GM19351 (cell line): ENCODE results near the gene RCSD1.
"Not testable (repeated sequence)": the region's sequence is repeated elsewhere in the genome, so short reads cannot be mapped to it uniquely, and the experiment has no call there.

Experiments
- ATAC-seq: cut with Tn5 transposase; IDR thresholded peaks from one replicate; pipeline ENCODE4 v1.9.1; 2021; ENCODE audit warnings: mild to moderate bottlenecking, moderate library complexity; ENCODE audit not compliant: unreplicated experiment

Gene RCSD1

GRCh38 chr1:167629681-167630567 is at the start of gene RCSD1:
Gene RCSD1 (plus strand): TSS chr1:167630232. CDS start chr1:167630424, 192 bp downstream.
- ATAC-seq: peak; percentile 21

DNA sequence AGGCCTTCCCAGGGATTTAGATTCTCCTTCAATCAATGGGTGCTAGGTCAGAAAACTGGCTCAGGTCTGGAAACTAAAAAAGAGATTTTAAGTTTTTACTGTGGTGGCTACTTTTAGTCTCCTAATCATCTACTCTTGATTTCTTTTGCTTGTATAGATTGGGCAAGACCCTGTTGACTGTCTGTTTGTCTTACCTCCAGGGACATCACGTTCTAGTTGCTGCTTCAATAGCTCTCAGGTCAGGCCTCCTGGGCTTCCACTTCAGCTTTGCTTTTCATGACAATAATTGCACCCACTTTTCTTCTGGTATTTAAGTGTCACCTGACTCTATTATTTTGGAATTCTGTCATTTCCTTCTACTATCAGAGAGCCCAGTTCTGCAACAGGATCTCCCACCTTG is 48.0 kb upstream of the RCSD1 start:
- ATAC-seq: no peak

GRCh38 chr1:167582722-167583121 is 47.3 kb upstream of the RCSD1 start:
- ATAC-seq: no peak

- no peak for ATAC-seq
Measured at GRCh38 chr1:167584581-167584980, 45.5 kb upstream of the RCSD1 start.

GRCh38 chr1:167587342-167587741 is 42.7 kb upstream of the RCSD1 start:
- ATAC-seq: no peak

GRCh38 chr1:167587872-167588271 is 42.2 kb upstream of the RCSD1 start:
- no peak for ATAC-seq

- no peak for ATAC-seq
Measured at GRCh38 chr1:167588361-167588760, 41.7 kb upstream of the RCSD1 start.

- ATAC-seq: no peak
Measured at GRCh38 chr1:167592475-167592874, 37.6 kb upstream of the RCSD1 start.

- ATAC-seq: no peak
Measured at GRCh38 chr1:167593860-167594259, 36.2 kb upstream of the RCSD1 start.

DNA sequence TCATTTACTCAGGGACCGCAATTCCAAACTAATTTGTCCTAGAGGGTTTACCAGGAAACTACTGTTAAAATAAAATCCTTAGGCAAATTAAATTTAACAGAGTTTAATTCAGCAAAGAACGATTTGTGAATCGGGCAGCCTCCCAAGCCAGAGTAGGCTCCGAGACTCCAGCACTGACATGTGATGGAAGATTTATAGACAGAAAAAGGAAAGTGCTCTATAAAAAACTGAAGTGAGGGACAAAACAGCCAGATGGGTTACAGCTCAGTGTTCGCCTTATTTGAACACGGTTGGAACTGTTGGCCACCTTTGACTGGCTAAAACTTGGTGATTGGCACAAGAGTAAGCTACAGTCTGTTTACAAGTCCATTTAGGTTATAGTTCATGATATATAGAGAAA is 35.2 kb upstream of the RCSD1 start:
- no peak for ATAC-seq

DNA sequence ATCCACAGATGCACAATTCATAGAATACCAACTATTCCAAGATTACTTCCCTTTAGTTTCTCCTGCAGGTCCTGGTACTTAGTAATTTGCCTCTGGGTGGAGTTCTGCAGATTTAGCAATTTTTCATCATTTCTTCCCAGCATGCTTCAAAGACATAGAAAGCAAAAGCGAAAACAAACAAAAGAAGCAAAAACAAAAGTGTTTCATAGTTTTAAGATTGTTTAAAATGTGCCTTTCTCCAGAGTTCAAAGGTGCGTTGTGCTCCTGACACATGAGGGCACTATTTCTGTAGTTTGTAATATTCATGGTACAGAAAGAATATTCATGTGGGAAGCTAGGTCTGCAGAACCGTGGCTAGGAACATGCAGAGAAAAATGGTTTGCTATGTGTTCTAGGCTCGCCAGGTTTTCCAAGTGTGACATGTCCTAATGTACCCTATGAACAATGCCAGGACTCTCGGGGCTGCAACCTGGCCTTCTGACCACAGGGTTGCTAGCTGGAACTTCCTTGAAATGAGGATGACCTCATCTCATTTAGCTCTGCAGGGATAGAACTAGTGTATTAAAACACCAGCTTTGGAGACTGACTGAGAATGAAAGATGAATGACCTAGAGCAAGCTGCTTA is 30.0 kb upstream of the RCSD1 start:
- ATAC-seq: peak; percentile 76

- ATAC-seq: peak; percentile 52
Measured at GRCh38 chr1:167601442-167602383, 28.3 kb upstream of the RCSD1 start.

DNA sequence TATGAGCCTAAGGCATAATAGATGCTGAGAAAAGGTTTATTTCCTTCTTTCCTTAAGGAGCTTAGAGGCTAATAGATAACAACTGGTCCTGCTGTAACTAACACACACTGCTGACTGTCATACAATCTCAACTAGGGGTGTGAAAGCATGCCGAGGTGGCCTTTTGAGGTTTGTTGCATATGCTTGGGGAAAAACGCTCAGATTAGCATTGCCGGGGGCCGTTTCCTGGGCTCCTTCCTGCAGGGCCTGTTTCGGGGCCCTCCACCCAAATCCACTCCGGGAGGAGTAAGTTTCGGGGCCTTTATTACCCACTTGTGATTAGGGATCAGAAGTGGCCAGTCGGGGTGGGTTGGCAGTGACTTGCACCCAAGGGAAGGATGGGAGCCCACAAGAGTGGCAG is 27.2 kb upstream of the RCSD1 start:
- ATAC-seq: no peak

DNA sequence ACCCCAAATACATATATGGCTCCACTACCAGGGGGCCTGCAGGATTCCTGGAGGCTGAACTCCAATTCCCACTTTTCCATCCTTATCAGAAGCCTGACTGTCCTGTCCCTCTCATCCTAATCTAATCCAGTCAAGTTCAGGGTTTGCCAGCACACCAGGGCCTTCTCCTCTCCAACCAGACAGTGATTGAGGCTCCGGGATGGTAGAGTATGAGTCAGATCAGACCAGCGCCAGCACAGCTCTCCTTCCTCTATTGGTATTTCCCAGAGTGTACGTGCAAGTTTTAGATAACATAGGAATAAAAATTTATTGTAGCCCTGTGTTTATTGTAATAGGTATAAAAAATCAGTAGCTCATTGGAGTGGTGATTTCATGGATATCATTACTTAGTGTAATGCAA is 24.5 kb upstream of the RCSD1 start:
- ATAC-seq: no peak

DNA sequence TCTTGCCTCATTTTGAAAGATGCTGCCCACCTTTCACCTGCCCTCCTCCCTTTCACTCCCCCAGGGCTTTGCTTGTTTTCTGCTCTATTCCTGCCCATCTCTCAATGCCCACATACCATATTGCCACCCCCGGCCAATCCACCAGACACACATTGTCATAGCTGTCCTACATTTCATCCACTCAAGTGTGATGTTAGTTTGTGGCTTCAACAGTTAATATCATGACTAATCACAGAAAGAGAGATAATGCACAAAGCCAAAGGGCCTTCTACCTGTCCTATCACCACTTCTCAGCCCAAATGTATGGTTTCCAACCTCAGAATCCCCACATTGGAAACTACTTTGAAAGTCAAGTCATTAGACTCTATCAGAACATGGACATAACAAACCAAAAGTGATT is 18.0 kb upstream of the RCSD1 start:
- ATAC-seq: no peak

GRCh38 chr1:167612587-167613385 is 17.2 kb upstream of the RCSD1 start:
- ATAC-seq: no peak

DNA sequence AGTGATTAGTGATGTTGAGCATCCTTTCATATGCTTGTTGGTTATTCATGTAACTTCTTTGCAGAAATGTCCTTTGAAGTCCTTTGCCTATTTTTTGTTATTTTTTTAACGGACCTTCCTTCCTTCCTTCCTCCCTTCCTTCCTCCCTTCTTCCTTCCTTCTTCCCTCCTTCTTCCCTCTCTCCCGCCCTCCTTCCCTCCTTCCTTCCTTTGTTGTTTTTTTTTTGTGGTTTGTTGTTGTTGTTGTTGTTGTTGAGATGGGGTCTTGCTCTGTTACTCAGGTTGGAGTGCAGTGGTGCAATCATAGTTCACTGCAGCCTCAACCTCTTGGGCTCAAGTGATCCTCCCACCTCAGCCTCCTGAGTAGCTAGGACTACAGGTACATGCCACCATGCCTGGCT is 16.0 kb upstream of the RCSD1 start:
- ATAC-seq: not testable (repeated sequence)

DNA sequence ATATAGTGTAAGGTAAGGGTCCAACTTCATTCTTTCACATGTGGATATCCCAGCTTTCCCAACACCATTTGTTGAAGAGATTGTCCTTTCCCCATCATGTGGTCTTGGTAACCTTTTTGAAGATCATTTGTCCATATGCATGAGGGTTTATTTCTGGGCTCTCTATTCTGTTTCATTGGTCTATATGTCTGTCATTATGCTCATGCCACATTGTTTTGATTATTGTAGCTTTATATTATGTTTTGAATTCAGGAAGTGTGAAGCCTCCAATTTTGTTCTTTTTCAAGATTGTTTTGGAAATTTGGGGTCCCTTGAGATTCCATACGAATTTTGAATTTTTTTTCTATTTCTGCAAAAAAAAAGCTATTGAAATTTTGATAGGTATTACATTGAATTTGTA is 15.2 kb upstream of the RCSD1 start:
- no peak for ATAC-seq

DNA sequence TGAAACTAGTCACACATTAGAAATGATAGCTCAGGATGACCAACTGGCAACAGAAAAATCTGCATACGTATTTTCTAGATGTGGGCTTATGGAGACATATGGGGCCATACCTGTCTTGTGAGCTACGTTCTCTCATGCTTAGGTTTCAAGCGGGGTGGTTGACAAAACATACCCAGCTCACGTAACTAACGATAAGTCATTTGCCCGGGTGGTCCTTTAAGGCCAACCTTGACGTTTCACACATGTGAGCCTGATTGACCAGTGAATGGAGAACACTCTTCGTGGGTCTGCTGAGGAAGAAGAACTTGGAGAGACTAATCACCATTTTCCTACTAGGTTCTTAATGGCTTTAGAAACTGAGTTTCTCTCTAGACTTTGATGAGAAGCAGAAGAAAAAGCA is 13.5 kb upstream of the RCSD1 start:
- no peak for ATAC-seq
